OCI-LY3 (cell line): ENCODE data around the gene IRGC.
A peak's percentile ranks its signal among the peaks of the same experiment; 100 is the strongest.

Experiments used
- H2AFZ ChIP-seq: fragments of 200-600, 300-600 bp; shearing (Covaris generic); 2 replicates; pipeline ENCODE4 v1.6.0; 2014; ENCODE audit warnings: antibody characterized with exemption, low read depth, low read length
- H3K27ac ChIP-seq: fragments of 200-600, 300-600 bp; sonication (generic); 2 replicates; pipeline ENCODE4 v1.5.1; 2014; ENCODE audit warnings: mild to moderate bottlenecking, low read length, moderate library complexity, mixed read lengths
- H3K27me3 ChIP-seq: fragments of 200-600, 300-600 bp; sonication (generic); 2 replicates; pipeline ENCODE4 v1.6.1; 2014; ENCODE audit warnings: low read depth, low read length, mixed read lengths
- H3K36me3 ChIP-seq: fragments of 200-600, 300-600 bp; sonication (generic); replicated peaks from 2 replicates; pipeline ENCODE3; 2014; ENCODE audit warnings: low read depth, low read length, mixed read lengths
- H3K4me1 ChIP-seq: fragments of 300-600, 200-600 bp; sonication (generic); 2 replicates; pipeline ENCODE4 v1.6.1; 2014; ENCODE audit warnings: low read length, mixed read lengths
- H3K4me2 ChIP-seq: fragments of 200-600, 300-600 bp; sonication (generic); 2 replicates; pipeline ENCODE4 v1.6.1; 2014; ENCODE audit warnings: low read length, mixed read lengths
- H3K4me3 ChIP-seq: fragments of 300-600, 200-600 bp; sonication (generic); 2 replicates; pipeline ENCODE4 v1.5.1; 2014; ENCODE audit warnings: antibody characterized with exemption, mild to moderate bottlenecking, low read length, moderate library complexity
- H3K79me2 ChIP-seq: fragments of 300-600, 200-600 bp; shearing (Covaris generic); 2 replicates; pipeline ENCODE4 v1.6.1; 2014; ENCODE audit warnings: mild to moderate bottlenecking, low read length, mixed read lengths
- H3K9ac ChIP-seq: fragments of 300-600, 200-600 bp; shearing (Covaris generic); 2 replicates; pipeline ENCODE4 v1.6.0; 2014; ENCODE audit warnings: mild to moderate bottlenecking, low read length, moderate library complexity
- H3K9me3 ChIP-seq: fragments of 200-600, 300-600 bp; shearing (Covaris generic); 2 replicates; pipeline ENCODE4 v1.6.1; 2014; ENCODE audit warnings: low read length, mixed read lengths; ENCODE audit not compliant: insufficient read depth
- H4K20me1 ChIP-seq: fragments of 200-600, 300-600 bp; sonication (generic); 2 replicates; pipeline ENCODE4 v1.6.1; 2016; ENCODE audit warnings: low read length, mixed read lengths; ENCODE audit not compliant: insufficient read depth
- EZH2phosphoT487 ChIP-seq: fragments of 200-600 bp; shearing (Covaris generic); IDR thresholded peaks from 2 replicates; pipeline ENCODE4 v1.6.1; 2018; ENCODE audit warnings: antibody characterized with exemption, mixed run types, low read depth
- TF ChIP-seq, protein P1 (sequence below): fragments of 200-600, 300-600 bp; sonication (generic); IDR thresholded peaks from 2 replicates; pipeline ENCODE4 v1.5.1; 2014; ENCODE audit warnings: antibody characterized with exemption, low read length, low read depth

The IRGC gene

DNA sequence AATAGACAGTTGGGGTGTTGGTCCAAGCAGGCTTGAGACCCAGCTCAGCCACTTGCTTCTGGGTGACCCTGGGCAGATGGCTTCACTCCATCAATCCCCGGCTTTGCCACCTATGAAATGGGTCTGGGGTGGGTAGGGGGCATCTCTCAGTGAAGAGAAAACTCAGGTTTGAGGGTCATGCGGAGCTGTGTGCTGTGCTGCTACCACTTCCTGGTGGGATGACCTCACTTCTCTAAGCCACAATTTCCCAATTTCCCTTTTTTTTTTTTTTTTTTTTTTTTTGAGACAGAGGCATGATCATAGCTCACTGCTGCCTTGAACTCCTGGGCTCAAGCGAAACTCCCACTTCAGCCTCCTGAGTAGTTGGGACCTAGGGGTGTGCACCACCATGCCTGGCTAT lies 41.3 kb upstream of the IRGC start:
- peak overlapping the region; percentile 55; the same call in 1 of the 2 replicates for H3K9ac ChIP-seq
- H3K4me1 ChIP-seq = peaks cover 27% of the 10 kb centered on the region
- no peaks in the 10 kb centered on the region for H3K79me2 ChIP-seq
- H3K4me2 ChIP-seq = peak overlapping the region; percentile 69
- no peaks in the 10 kb centered on the region for H4K20me1 ChIP-seq
- H3K27me3 ChIP-seq = peaks cover 8% of the 10 kb centered on the region; the same call in 1 of the 2 replicates
- H3K27ac ChIP-seq = peak overlapping the region; percentile 14; the same call in 1 of the 2 replicates
- H3K9me3 ChIP-seq = no peaks in the 10 kb centered on the region
- no peak overlapping the region for H3K4me3 ChIP-seq
- no peaks in the 10 kb centered on the region for H3K36me3 ChIP-seq
- H2AFZ ChIP-seq = no peak overlapping the region
- TF ChIP-seq, protein P1, sequence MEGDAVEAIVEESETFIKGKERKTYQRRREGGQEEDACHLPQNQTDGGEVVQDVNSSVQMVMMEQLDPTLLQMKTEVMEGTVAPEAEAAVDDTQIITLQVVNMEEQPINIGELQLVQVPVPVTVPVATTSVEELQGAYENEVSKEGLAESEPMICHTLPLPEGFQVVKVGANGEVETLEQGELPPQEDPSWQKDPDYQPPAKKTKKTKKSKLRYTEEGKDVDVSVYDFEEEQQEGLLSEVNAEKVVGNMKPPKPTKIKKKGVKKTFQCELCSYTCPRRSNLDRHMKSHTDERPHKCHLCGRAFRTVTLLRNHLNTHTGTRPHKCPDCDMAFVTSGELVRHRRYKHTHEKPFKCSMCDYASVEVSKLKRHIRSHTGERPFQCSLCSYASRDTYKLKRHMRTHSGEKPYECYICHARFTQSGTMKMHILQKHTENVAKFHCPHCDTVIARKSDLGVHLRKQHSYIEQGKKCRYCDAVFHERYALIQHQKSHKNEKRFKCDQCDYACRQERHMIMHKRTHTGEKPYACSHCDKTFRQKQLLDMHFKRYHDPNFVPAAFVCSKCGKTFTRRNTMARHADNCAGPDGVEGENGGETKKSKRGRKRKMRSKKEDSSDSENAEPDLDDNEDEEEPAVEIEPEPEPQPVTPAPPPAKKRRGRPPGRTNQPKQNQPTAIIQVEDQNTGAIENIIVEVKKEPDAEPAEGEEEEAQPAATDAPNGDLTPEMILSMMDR = no peak
- no peak for TF ChIP-seq EZH2phosphoT487

DNA sequence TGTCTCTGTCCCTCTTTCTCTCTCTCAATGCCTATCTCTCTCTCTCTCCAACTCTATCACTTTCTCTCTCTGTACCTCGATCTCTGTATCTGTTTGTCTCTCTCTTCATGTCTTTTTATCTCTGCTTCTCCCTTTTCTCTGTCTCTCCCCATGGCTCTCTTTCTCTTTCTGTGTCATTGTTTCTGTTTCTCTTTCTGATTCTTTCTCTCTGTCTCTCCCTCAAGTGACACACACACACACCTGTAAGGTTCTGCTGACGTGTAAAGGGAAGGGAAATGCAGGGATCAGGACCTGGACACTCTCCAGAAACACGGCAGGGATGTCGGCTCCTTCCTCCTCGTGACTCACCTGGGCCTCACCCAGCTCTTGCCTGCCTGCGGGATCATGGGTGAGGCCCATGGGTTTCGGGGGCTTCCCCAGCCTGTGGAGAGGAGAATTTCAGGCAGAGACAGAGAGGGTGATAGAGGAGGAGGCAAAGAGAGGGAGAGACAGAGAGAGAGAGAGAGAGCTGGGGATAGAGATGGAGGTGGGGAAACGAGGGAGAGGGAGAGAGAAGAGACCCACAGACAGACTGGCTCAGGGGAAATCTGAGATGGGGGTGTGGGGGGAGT lies 40.5 kb upstream of the IRGC start:
- Histone ChIP-seq H3K79me2 (no peaks in the 10 kb centered on the region), H2AFZ (peak overlapping the region; percentile 96), H3K27me3 (peaks cover 4% of the 10 kb centered on the region; the same call in 1 of the 2 replicates), H3K9ac (peak overlapping the region; percentile 55), H3K27ac (peak overlapping the region; percentile 14; the same call in 1 of the 2 replicates), H3K4me1 (peaks cover 27% of the 10 kb centered on the region), H3K36me3 (no peaks in the 10 kb centered on the region), H4K20me1 (no peaks in the 10 kb centered on the region), H3K4me3 (peak overlapping the region; percentile 43), H3K4me2 (peak overlapping the region; percentile 69), H3K9me3 (no peaks in the 10 kb centered on the region)
- TF ChIP-seq EZH2phosphoT487 = no peak
- TF ChIP-seq, protein P1 = no peak

- peak overlapping the region; percentile 96; the same call in 1 of the 2 replicates for H2AFZ ChIP-seq
- no peaks in the 10 kb centered on the region for H4K20me1 ChIP-seq
- H3K4me1 ChIP-seq = peaks cover 27% of the 10 kb centered on the region
- H3K9ac ChIP-seq = peak overlapping the region; percentile 55; the same call in 1 of the 2 replicates
- H3K4me2 ChIP-seq = peak overlapping the region; percentile 69
- peaks cover 4% of the 10 kb centered on the region; the same call in 1 of the 2 replicates for H3K27me3 ChIP-seq
- H3K4me3 ChIP-seq = peak overlapping the region; percentile 43; the same call in 1 of the 2 replicates
- no peaks in the 10 kb centered on the region for H3K36me3 ChIP-seq
- H3K27ac ChIP-seq = peak overlapping the region; percentile 14; the same call in 1 of the 2 replicates
- TF ChIP-seq EZH2phosphoT487 = no peak
- TF ChIP-seq, protein P1 = no peak
- H3K79me2 ChIP-seq = no peaks in the 10 kb centered on the region
- H3K9me3 ChIP-seq = no peaks in the 10 kb centered on the region
These were observed 40.0 kb upstream of the IRGC start for GRCh38 chr19:43675906-43676305.

GRCh38 chr19:43678512-43679261 lies 37.2 kb upstream of the IRGC start:
- Histone ChIP-seq H3K79me2 (no peaks in the 10 kb centered on the region), H3K27me3 (no peaks in the 10 kb centered on the region), H3K9me3 (no peaks in the 10 kb centered on the region), H3K4me3 (no peak overlapping the region), H3K4me2 (peak overlapping the region; percentile 4; the same call in 1 of the 2 replicates), H3K9ac (peak overlapping the region; percentile 51; the same call in 1 of the 2 replicates), H2AFZ (0 out of 2 replicates have a peak overlapping the region, but pooled peaks have one; percentile 52), H3K36me3 (no peaks in the 10 kb centered on the region), H3K27ac (peak overlapping the region; percentile 72), H3K4me1 (peaks cover 27% of the 10 kb centered on the region), H4K20me1 (no peaks in the 10 kb centered on the region)
- TF ChIP-seq, protein P1 = no peak
- no peak for TF ChIP-seq EZH2phosphoT487
